ENCODE measurements around the gene RNF215. TPM values are rescaled to one million over a fixed set of nuclear protein-coding genes. Genes with fewer than 3 reads are reported as not detected.
"Not testable (repeated sequence)": the region's sequence is repeated elsewhere in the genome, so short reads cannot be mapped to it uniquely, and the experiment has no call there.

Gene RNF215
- total RNA-seq, 1 experiment from 2014 or later, result 9.2 TPM

DNA sequence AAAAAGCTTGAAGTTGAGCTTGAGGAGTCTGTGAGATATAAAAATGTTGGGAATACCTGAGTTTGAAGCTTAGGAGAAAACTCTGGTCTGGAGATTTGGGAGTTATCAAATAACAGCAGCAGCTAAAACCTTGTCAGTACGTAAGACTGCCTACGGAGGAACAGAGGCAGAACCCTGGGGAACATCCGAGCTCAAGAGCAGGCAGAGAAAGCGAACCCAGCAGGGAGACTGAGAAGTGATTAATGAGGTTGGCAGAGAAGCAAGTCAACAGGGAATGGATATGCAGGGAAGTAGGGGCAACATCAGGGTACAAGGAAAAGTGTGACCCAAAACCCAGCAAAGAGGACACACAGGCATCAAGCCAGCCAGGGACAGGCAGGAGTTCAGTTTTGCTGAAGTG is 25.8 kb upstream of the RNF215 start:
- Histone ChIP-seq H3K4me3 (no peak overlapping the region), H3K9me3 (replicated peaks) (no peaks in the 10 kb centered on the region), H3K4me1 (replicated peaks) (peaks cover 6% of the 10 kb centered on the region; the same call in 1 of the 2 replicates), H3K27me3 (replicated peaks) (no peaks in the 10 kb centered on the region), H3K27ac (no peak overlapping the region), H3K36me3 (peaks cover 78% of the 10 kb centered on the region)
- DNase-seq (ENCODE audit: low read depth in 1 of 2, low spot score in 2 of 2), result no peak

DNA sequence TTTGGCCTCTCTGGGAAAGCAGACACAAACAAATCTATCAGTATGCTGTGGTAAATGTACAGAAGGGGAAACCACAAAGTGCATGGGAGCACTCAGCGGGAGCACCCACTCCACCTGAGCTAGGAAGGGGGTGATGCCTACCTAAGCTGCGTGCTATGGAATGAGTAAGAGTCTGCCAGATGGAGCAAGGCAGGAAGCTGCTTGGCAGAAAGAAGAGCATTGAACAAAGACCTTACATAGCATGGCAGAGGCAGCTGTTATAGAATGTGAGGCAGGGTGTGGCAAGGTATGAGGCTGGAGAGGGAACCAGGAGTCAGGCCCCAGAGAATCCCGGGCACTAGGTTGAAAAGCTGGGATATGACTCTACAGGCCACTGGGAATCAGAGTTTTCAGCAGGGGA is 24.6 kb upstream of the RNF215 start:
- no peaks in the 10 kb centered on the region for H3K9me3 ChIP-seq (replicated peaks)
- H3K4me1 ChIP-seq (replicated peaks), result peaks cover 6% of the 10 kb centered on the region; the same call in 1 of the 2 replicates
- peaks cover 73% of the 10 kb centered on the region for H3K36me3 ChIP-seq
- H3K4me3 ChIP-seq, result no peak overlapping the region
- no peak for DNase-seq (ENCODE audit: low read depth in 1 of 2, low spot score in 2 of 2)
- H3K27ac ChIP-seq, result no peak overlapping the region
- no peaks in the 10 kb centered on the region for H3K27me3 ChIP-seq (replicated peaks)

DNA sequence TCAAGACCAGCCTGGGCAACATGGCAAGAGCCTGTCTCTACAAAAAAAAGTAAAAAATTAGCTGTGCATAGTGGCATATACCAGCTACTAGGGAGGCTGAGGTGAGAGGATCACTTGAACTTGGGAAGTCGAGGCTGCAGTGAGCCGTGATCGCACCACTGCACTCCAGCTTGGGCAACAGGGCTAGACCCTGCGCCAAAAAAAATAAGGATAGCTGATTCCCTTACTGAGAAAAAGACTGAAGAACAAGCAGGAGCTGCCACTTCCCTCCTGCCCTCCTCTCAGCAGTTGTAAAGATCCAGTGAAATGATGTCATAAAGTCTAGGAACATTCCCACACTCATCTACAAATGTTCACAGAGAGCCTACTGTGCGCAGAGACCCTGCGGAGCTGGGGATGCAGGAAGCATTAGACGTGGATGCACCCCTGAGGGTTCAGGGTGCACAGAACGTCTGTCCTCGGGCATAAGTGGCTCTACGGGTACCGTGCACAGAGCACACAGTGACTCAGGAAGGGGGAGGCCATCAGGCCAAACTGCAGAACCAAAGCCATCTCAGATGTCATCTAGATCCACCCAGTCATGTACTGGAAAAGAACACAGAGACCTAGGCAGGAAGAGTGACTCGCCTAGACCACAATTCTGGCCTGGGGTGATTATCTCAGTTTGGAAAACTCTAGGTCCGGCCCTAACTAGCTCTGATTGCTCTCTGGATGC is 21.3 kb upstream of the RNF215 start:
- peak in 1 of 2 experiments; percentile 22 for DNase-seq (ENCODE audit: low read depth in 1 of 2, low spot score in 2 of 2)
- no peaks in the 10 kb centered on the region for H3K9me3 ChIP-seq (replicated peaks)
- no peaks in the 10 kb centered on the region for H3K27me3 ChIP-seq (replicated peaks)
- no peak overlapping the region for H3K27ac ChIP-seq
- peaks cover 50% of the 10 kb centered on the region for H3K36me3 ChIP-seq
- H3K4me3 ChIP-seq, result no peak overlapping the region
- peaks cover 6% of the 10 kb centered on the region; the same call in 1 of the 2 replicates for H3K4me1 ChIP-seq (replicated peaks)

DNA sequence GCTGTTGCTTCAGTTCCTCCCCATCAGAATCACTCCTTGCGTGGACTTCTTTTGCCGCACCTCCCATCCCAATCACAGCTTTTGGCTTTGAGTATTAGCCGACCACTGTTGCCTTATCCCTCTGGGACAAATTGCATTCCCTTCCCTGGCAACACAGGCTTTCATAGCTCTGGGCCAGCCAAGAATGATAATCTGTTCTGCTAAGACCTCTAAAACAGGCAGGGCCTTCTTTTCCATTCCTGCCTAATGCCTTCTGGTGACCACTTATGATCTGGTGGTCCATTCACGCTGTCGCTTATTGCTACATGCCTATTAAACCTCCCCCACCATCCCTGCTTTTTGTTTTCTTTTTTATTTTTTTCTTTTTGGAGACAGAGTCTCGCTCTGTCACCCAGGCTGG is 19.2 kb upstream of the RNF215 start:
- Histone ChIP-seq H3K27me3 (replicated peaks) (no peaks in the 10 kb centered on the region), H3K4me1 (replicated peaks) (peaks cover 6% of the 10 kb centered on the region; the same call in 1 of the 2 replicates), H3K4me3 (no peak overlapping the region), H3K27ac (no peak overlapping the region), H3K36me3 (peaks cover 46% of the 10 kb centered on the region), H3K9me3 (replicated peaks) (no peaks in the 10 kb centered on the region)
- DNase-seq (ENCODE audit: low read depth in 1 of 2, low spot score in 2 of 2), result no peak

DNA sequence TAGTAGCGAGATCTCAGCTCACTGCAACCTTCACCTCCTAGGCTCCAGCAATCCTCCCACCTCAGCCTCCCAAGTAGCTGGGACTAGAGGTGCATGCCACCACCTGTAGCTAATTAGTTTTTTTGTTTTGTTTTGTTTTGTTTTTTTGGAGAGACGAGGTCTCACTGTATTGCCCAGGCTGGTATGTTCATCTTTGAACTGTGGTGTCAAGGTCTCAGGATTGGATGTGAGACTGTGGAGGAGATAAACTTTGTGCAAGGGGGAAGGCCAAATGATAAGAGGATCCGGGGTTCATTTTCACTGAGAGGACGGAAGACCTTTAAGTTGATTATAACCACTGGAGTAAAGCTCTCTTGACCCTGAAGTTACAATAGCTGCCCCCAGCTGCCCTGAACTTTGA is 18.5 kb upstream of the RNF215 start:
- no peak overlapping the region for H3K27ac ChIP-seq

DNA sequence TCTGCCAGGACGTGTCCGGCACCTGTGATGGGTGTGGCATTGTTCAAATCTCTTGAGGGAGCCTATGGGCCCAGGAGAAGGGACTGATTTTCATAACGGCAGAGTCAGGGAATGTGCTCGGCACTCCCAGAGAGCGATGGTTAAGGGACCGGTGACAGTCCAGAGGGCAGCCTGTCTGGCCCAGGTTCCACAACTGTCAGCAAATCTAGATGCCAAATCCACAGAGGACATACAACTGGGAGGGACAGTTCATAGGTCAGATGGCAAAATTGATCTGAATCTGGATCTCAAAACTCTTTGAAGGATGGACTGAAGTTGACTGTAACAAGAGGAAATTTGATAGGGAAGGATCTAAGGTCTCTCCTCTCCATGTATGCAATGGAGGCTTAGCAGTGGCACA is 17.1 kb upstream of the RNF215 start:
- DNase-seq (ENCODE audit: low read depth in 1 of 2, low spot score in 2 of 2), result no peak
- Histone ChIP-seq H3K36me3 (peaks cover 25% of the 10 kb centered on the region), H3K4me1 (replicated peaks) (peaks cover 6% of the 10 kb centered on the region; the same call in 1 of the 2 replicates), H3K9me3 (replicated peaks) (no peaks in the 10 kb centered on the region), H3K4me3 (no peak overlapping the region), H3K27me3 (replicated peaks) (no peaks in the 10 kb centered on the region), H3K27ac (no peak overlapping the region)

More for the DNA sequence above, 18.5 kb upstream of the RNF215 start:
- Histone ChIP-seq H3K4me3 (no peak overlapping the region), H3K27me3 (replicated peaks) (no peaks in the 10 kb centered on the region), H3K4me1 (replicated peaks) (peaks cover 6% of the 10 kb centered on the region; the same call in 1 of the 2 replicates), H3K9me3 (replicated peaks) (no peaks in the 10 kb centered on the region), H3K36me3 (peaks cover 40% of the 10 kb centered on the region)
- DNase-seq (ENCODE audit: low read depth in 1 of 2, low spot score in 2 of 2), result no peak

DNA sequence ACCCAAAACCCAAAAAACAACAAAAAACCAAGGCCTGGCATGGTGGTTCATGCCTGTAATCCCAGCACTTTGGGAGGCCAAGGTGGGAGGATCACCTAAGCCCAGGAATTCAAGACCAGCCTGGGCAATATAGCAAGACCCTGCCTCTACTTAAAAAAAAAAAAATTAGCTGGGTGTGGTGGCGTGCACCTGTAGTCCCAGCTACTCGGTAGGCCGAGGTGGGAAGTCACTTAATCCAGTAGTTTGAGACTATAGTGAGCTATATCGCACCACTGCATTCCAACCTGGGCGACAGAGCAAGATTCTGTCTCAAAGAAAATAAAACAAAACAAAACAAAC is 15.5 kb upstream of the RNF215 start:
- H3K27me3 ChIP-seq (replicated peaks); H3K4me3 ChIP-seq; H3K9me3 ChIP-seq (replicated peaks); H3K27ac ChIP-seq; DNase-seq (ENCODE audit: low read depth in 1 of 2, low spot score in 2 of 2): not testable (repeated sequence)
- Histone ChIP-seq H3K36me3 (peaks cover 15% of the 10 kb centered on the region), H3K4me1 (replicated peaks) (peaks cover 12% of the 10 kb centered on the region)

DNA sequence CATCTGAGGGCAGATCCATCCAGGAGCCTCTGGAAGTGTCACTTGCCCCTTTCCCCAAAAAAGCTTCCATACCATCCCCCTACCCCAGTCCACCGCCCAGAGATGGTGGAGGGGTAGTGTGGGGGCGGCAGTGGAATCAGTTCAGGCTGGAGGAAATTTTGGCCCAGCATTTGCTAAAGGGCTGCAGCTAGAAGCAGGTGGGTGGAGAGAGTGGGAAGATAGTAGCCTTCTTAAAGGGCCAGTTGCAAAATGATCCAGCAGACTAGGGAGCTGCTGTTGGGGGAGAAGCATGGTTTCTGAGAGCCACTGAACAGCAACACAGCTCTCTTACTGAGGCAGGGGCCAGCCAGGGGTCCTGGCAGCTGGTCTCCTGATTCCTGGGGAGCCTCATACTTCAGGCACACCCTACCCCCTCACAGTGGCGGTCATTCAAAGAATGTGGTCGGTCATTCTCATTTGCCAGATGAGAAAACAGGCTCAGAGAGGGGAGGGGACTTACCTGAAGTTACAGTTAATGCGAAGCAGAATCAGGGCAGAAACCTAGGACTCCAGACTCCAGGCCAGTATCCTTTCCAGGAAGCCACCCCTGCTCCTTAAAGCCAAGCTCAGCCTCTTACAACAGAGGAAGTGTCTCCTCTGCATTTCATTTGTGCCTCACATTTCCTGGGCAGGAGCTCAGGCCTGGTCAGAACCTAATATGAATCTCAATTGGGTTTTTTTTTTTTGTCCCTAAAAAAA is 15.0 kb upstream of the RNF215 start:
- Histone ChIP-seq H3K27me3 (replicated peaks) (no peaks in the 10 kb centered on the region), H3K4me3 (no peak overlapping the region), H3K4me1 (replicated peaks) (peaks cover 15% of the 10 kb centered on the region), H3K9me3 (replicated peaks) (no peaks in the 10 kb centered on the region), H3K27ac (no peak overlapping the region), H3K36me3 (peaks cover 12% of the 10 kb centered on the region)
- no peak for DNase-seq (ENCODE audit: low read depth in 1 of 2, low spot score in 2 of 2)

DNA sequence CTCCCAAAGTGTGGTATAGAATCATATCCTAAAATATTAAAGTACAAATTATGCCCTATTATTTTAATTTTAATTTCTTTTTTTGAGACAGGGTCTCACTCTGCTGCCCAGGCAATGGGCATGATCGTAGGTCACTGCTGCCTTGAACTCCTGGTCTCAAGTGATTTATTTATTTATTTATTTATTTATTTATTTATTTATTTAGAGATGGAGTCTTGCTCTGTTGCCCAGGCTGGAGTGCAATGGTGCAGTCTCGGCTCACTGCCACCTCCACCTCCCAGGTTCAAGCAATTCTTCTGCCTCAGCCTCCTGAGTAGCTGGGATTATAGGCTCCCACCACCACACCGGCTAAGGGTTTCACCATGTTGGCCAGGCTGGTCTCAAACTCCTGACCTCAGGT is 13.8 kb upstream of the RNF215 start:
- H3K36me3 ChIP-seq; DNase-seq (ENCODE audit: low read depth in 1 of 2, low spot score in 2 of 2); H3K9me3 ChIP-seq (replicated peaks); H3K27ac ChIP-seq; H3K27me3 ChIP-seq (replicated peaks); H3K4me3 ChIP-seq: not testable (repeated sequence)
- H3K4me1 ChIP-seq (replicated peaks), result peaks cover 15% of the 10 kb centered on the region

DNA sequence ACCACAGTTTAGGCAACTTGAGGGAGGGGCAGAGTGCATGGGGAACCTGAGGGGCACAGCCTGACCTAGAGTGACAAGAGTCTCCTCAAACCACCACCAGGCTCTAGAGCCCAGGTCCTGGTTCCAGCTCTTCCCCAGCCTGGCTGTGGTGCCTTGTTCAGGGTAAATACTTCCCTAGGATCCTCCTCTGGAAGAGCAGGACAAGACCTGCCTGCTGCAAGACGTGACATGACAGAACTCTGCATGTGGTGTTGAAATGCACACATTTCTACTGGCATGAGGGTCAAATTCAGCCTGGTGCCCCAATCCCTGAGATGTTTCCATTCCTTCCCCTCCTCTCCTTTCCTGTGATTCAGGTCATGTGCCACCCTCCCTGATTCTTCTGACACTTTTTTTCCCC is 12.9 kb upstream of the RNF215 start:
- Histone ChIP-seq H3K4me3 (no peak overlapping the region), H3K4me1 (replicated peaks) (peaks cover 15% of the 10 kb centered on the region), H3K9me3 (replicated peaks) (no peaks in the 10 kb centered on the region), H3K36me3 (peaks cover 6% of the 10 kb centered on the region), H3K27ac (no peak overlapping the region), H3K27me3 (replicated peaks) (no peaks in the 10 kb centered on the region)
- no peak for DNase-seq (ENCODE audit: low read depth in 1 of 2, low spot score in 2 of 2)

DNA sequence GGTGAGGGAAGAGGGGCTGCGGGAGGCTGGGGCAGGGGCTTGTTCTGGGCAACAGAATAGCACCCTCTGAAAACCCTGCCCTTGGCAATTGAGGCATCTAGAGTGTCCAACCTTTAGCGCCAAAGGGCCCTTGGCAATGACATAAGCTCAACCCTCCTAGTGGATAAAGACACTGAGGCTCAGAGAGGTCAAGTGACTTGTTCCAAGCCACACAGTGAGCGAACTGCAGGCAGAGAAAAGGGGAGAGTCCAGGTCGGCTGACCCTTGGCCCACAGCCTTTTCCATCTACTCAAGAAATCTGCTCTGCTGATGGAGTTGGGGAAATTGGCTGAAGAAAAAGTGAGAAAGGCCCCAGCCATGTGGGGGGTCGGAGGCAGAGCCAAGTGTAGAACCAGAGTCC is 12.5 kb upstream of the RNF215 start:
- Histone ChIP-seq H3K4me1 (replicated peaks) (peaks cover 15% of the 10 kb centered on the region), H3K4me3 (no peak overlapping the region), H3K27me3 (replicated peaks) (no peaks in the 10 kb centered on the region), H3K36me3 (peaks cover 6% of the 10 kb centered on the region), H3K9me3 (replicated peaks) (no peaks in the 10 kb centered on the region), H3K27ac (no peak overlapping the region)
- no peak for DNase-seq (ENCODE audit: low read depth in 1 of 2, low spot score in 2 of 2)

DNA sequence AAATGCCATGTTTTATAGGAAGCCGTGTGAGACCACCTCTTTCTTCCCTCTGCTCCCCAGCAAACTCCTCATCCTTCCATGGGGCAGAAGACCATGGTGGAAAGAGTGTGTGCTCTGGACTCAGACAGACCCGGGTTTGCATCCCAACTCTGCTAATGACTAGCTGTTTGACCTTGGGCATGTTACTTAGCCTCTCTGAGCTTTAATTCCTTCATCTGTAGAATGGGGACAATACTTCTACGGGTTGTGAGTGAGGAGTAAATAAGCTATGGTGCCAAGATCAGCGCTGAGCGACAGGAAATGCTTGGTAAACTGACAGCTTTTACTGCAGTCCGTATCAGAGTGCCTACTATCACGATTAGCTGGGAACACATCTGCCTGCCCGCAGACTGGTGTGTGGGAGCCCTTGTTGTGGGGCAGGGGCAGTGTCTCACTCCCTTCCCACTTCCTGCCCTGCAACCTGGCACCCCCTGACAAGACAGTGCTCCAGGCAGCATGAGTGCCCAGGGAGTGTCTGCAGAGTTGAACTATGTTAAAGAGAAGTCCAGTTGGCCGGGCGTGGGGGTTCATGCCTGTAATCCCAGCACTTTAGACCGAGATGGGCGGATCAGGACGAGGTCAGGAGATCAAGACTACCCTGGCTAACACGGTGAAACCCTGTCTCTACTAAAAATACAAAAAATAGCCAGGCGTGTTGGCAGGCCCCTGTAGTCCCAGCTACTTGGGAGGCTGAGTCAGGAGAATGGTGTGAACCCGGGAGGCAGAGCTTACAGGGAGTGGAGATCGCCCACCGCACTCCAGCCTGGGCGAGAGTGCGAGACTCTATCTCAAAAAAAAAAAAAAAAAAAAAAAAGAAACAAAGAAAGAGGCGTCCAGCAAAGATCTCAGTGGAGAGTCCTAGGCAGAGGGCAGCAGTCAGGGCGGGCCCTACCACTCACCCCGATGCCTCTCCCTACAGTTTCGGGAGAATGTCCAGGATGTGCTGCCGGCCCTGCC is 11.8 kb upstream of the RNF215 start:
- H3K27ac ChIP-seq, result no peak overlapping the region
- DNase-seq (ENCODE audit: low read depth in 1 of 2, low spot score in 2 of 2), result no peak
- H3K9me3 ChIP-seq (replicated peaks), result no peaks in the 10 kb centered on the region
- H3K36me3 ChIP-seq, result peaks cover 6% of the 10 kb centered on the region
- no peak overlapping the region for H3K4me3 ChIP-seq
- H3K4me1 ChIP-seq (replicated peaks), result peaks cover 15% of the 10 kb centered on the region
- H3K27me3 ChIP-seq (replicated peaks), result no peaks in the 10 kb centered on the region

DNA sequence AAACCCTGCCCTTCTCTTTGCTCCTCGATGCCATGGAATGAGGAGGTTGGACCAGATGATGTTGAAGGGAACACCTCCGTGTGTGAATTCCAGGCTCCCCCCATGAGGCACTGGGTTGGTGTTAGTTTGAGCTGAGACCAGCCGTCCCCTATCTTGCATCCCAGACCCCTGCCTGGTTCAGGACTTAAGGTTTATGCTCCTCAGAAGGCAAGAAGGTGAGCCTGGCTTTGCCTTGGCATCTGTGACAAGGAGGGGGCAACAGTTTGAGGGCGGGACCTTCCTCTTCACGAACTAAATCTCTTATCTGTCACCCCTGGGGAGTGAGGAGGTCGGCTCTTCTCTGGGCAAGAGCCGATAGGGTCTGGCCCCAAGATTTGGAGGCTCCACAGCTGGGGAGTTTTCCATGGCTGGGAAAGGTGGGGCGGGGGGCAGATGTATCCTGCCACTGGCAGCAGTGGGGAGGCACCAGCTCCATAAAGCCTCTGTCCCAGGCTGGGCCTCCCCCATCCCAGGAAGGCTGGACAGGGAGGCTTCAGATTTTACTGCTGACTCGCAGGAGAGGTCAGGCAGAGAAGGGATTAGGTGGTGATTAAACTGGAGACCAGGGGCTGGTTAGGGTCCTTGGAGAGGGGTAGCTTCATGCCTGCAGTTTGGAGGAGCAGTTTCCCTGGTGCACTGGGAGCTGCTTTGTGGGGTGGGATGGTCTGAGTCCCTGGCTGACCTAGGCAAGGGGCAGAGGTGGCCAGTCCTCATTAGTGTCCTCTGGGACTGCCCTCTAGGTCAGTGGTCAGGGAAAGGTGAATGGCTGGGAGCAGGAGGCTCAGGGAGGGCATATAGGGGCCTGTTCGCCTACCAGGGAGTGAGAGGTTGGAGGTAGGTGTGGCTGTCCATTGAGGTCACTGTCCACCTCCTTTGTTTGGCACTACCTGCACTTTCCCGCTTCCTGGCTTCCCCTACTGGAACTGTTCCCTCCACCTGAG is 10.7 kb upstream of the RNF215 start:
- Histone ChIP-seq H3K36me3 (peaks cover under 1% of the 10 kb centered on the region), H3K9me3 (replicated peaks) (no peaks in the 10 kb centered on the region), H3K4me1 (replicated peaks) (peaks cover 15% of the 10 kb centered on the region), H3K27ac (no peak overlapping the region), H3K27me3 (replicated peaks) (no peaks in the 10 kb centered on the region), H3K4me3 (peak overlapping the region; percentile 55)
- DNase-seq (ENCODE audit: low read depth in 1 of 2, low spot score in 2 of 2), result no peak
